B cell (primary cell): ENCODE data around the gene S1PR5. TPM values are rescaled to one million over a fixed set of nuclear protein-coding genes. Genes with fewer than 3 reads are reported as not detected.

ENCODE experiments used
- ATAC-seq: fragments of 200-7000 bp; cut with Tn5 transposase; one replicate; pipeline ENCODE4 v1.10.0; 2021; ENCODE audit warnings: low read depth, mild to moderate bottlenecking, moderate number of reproducible peaks, moderate library complexity
- CTCF ChIA-PET: fragments of 350-600 bp; sonication (Branson Sonifier 250); formaldehyde crosslinking; loops from one replicate; lab custom pipeline; 2021; ENCODE audit warnings: antibody characterized with exemption, inconsistent platforms; lab: Charles Lee
- POLR2A ChIA-PET: fragments of 350-600 bp; sonication (Branson Sonifier 250); formaldehyde crosslinking; loops from one replicate; lab custom pipeline; 2021; ENCODE audit warnings: antibody characterized with exemption; lab: Charles Lee
- DNase-seq: peaks from one replicate; pipeline ENCODE4 v3.0.0; 2013
- H2AFZ ChIP-seq: 2 replicates; pipeline ENCODE4 v1.6.1; 2012; ENCODE audit warnings: mild to moderate bottlenecking, low read depth, low read length; ENCODE audit not compliant: insufficient read depth, poor library complexity, severe bottlenecking
- H3K27ac ChIP-seq, 2 donors: 1 replicate in 1 of 2; 2 replicates in 1 of 2; pipeline ENCODE4 v1.5.1; 2012 to 2013; ENCODE audit warnings: low read length in 2 of 2, mild to moderate bottlenecking in 2 of 2, moderate library complexity in 1 of 2
- H3K27me3 ChIP-seq, 4 experiments: fragments of 200-600 bp in 1 of 4; sonication (generic) in 1 of 4; replicated peaks in 1 of 4; 1 replicate in 2 of 4; 2 replicates in 2 of 4; pipeline versions ENCODE4 v1.6.1 to v1.7.0; 2013 to 2016; ENCODE audit warnings: low read length in 3 of 4, mild to moderate bottlenecking in 2 of 4, mixed read lengths in 1 of 4, moderate library complexity in 1 of 4; ENCODE audit not compliant: insufficient read depth in 4 of 4, control insufficient read depth in 3 of 4; ENCODE audit errors: control extremely low read depth in 1 of 4
- H3K36me3 ChIP-seq, 2 experiments: replicated peaks in 1 of 2; 1 replicate in 1 of 2; 2 replicates in 1 of 2; pipeline versions ENCODE4 v1.6.1 to v1.7.1; 2013; ENCODE audit warnings: low read length in 1 of 2; ENCODE audit not compliant: insufficient read depth in 2 of 2, control insufficient read depth in 1 of 2; ENCODE audit errors: control extremely low read depth in 1 of 2, extremely low read depth in 1 of 2
- H3K4me1 ChIP-seq, 2 donors: fragments of 200-600 bp in 1 of 2; sonication (generic) in 1 of 2; 1 replicate in 1 of 2; 2 replicates in 1 of 2; pipeline versions ENCODE4 v1.5.1 to v1.6.1; 2013 to 2017; ENCODE audit warnings: low read length in 2 of 2; ENCODE audit not compliant: control insufficient read depth in 2 of 2, insufficient read depth in 2 of 2
- H3K4me2 ChIP-seq: replicated peaks from 2 replicates; pipeline ENCODE3; 2012; ENCODE audit warnings: mild to moderate bottlenecking, low read depth, low read length; ENCODE audit not compliant: poor library complexity, severe bottlenecking
- H3K4me3 ChIP-seq, 5 experiments: fragments of 200-600 bp in 1 of 5; sonication (generic) in 1 of 5; 1 replicate in 3 of 5; 2 replicates in 2 of 5; pipeline versions ENCODE4 v1.5.1 to v1.7.0; 2011 to 2016; ENCODE audit warnings: low read length in 4 of 5, mild to moderate bottlenecking in 4 of 5, low read depth in 2 of 5, control low read depth in 1 of 5, moderate library complexity in 1 of 5; ENCODE audit not compliant: insufficient read depth in 1 of 5; ENCODE audit errors: control extremely low read depth in 1 of 5, extremely low read depth in 1 of 5
- H3K79me2 ChIP-seq: fragments of 200-600 bp; sonication (generic); one replicate; pipeline ENCODE4 v1.6.0; 2016; ENCODE audit warnings: low read length; ENCODE audit not compliant: control insufficient read depth, insufficient read depth
- H3K9ac ChIP-seq: fragments of 200-600 bp; sonication (generic); 2 replicates; pipeline ENCODE4 v1.6.1; 2017; ENCODE audit warnings: mild to moderate bottlenecking, low read length, moderate library complexity
- H3K9me3 ChIP-seq, 3 donors: one replicate each; pipeline versions ENCODE4 v1.6.1 to v1.7.1; 2013; ENCODE audit warnings: low read length in 2 of 3; ENCODE audit not compliant: control insufficient read depth in 2 of 3, insufficient read depth in 1 of 3; ENCODE audit errors: control extremely low read depth in 1 of 3
- H4K20me1 ChIP-seq: 2 replicates; pipeline ENCODE4 v1.6.0; 2012; ENCODE audit warnings: mild to moderate bottlenecking, low read length; ENCODE audit not compliant: insufficient read depth, control insufficient read depth, poor library complexity, severe bottlenecking
- H3K27ac Mint-ChIP-seq: one replicate; pipeline ENCODE4 v1.8.0; 2021; ENCODE audit warnings: mixed read lengths
- H3K27me3 Mint-ChIP-seq: one replicate; pipeline ENCODE4 v1.8.0; 2021; ENCODE audit warnings: mixed read lengths
- H3K4me1 Mint-ChIP-seq: one replicate; pipeline ENCODE4 v1.8.0; 2021; ENCODE audit warnings: mixed read lengths
- H3K4me3 Mint-ChIP-seq: one replicate; pipeline ENCODE4 v1.8.0; 2021; ENCODE audit warnings: mixed read lengths
- H3K9me3 Mint-ChIP-seq: one replicate; pipeline ENCODE4 v1.8.0; 2022; ENCODE audit warnings: mixed read lengths; ENCODE audit not compliant: insufficient read depth
- CTCF ChIP-seq: fragments of 200-600 bp; IDR thresholded peaks from one replicate; pipeline ENCODE4 v1.8.0; 2022; ENCODE audit warnings: antibody characterized with exemption, mild to moderate bottlenecking
- EZH2 ChIP-seq: IDR thresholded peaks from 2 replicates; pipeline ENCODE4 v1.6.1; 2012; ENCODE audit warnings: borderline replicate concordance, low read depth, mild to moderate bottlenecking, moderate library complexity, low read length; ENCODE audit not compliant: insufficient read depth, poor library complexity, severe bottlenecking
- WGBS: methylation state at CpG from one replicate; pipeline ENCODE4 v1.1.5; 2013; ENCODE audit warnings: missing lambda C conversion rate; ENCODE audit not compliant: insufficient coverage; 5-methylcytosine and 5-hydroxymethylcytosine counted together
- intact Hi-C: fragments of 100-400 bp; cut with micrococcal nuclease; formaldehyde crosslinking; loops from one replicate; pipeline ENCODE4 v1.10.0; 2022
- polyA plus RNA-seq: library from polyadenylated mRNA; depleted of rRNA; stranded (reverse); fragments of >200 nt; gene quantifications from 2 replicates; pipeline ENCODE4 v1.2.3, GENCODE V29; 2012
- total RNA-seq, 2 donors: library from RNA; stranded (reverse); fragments of 120-200 nt in 1 of 2; gene quantifications; 1 replicate in 1 of 2; 2 replicates in 1 of 2; pipeline versions ENCODE4 v1.2.3 to v1.2.4, GENCODE V29; 2013 to 2022

Gene S1PR5
- total and polyA plus RNA-seq, 2 donors (not counting 1 experiment from before 2014, with no cell fraction given), result 0.27 to 0.67 TPM

- TF ChIP-seq EZH2, result no peak
- TF ChIP-seq CTCF, result no peak
- Mint-ChIP-seq H3K4me3 (no peak overlapping the region), H3K9me3 (no peaks in the 10 kb centered on the region), H3K27ac (no peak overlapping the region), H3K27me3 (no peaks in the 10 kb centered on the region), H3K4me1 (peaks cover 25% of the 10 kb centered on the region)
- Histone ChIP-seq H3K9ac (no peak overlapping the region), H3K4me2 (no peak overlapping the region), H4K20me1 (peaks cover 21% of the 10 kb centered on the region), H3K9me3 (peaks cover 0 to 5% (median 0%) of the 10 kb centered on the region in 3 donors), H3K4me3 (no peak overlapping the region), H3K36me3 (peaks cover 5 to 49% of the 10 kb centered on the region in 2 experiments), H3K79me2 (peaks cover 48% of the 10 kb centered on the region), H2AFZ (no peak overlapping the region), H3K27ac (no peak overlapping the region), H3K4me1 (peaks cover 24 to 32% of the 10 kb centered on the region in 2 donors), H3K27me3 (no peaks in the 10 kb centered on the region)
- intact Hi-C loops, result no loop called here
- DNase-seq, result no peak
- POLR2A ChIA-PET, result interaction anchor here (0.6 kb wide), 1 partner anchor 63 kb away, joined by 3 read pairs; no protein-coding TSS in a partner anchor
- CTCF ChIA-PET, result interaction anchor here (1.2 kb wide), 1 partner anchor 24 kb away, joined by 3 read pairs; no protein-coding TSS in a partner anchor
- WGBS, result 96% methylated on average over 15 of the region's 18 CpGs
- no peak for ATAC-seq
Observed at GRCh38 chr19:10548746-10549276, 31.6 kb upstream of the S1PR5 start.

DNA sequence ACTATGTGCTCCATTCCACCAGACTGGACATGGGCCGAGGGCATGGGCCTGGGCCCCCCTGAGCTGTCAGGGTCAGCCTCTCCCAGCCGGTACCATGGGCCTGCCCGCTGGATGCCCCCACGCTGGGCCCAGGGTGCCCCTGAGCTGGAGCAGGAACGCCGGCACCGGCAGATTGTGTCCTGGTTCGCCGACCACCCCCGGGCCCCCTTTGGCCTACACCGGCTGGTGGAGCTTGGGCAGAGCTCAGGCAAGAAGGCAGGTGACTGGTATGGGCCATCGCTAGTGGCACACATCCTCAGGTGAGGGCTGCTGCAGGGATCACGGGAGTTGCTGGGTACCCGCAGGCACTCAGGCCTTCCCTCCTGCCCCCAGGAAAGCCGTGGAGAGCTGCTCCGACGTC, 29.6 kb upstream of the S1PR5 start:
- no peak for DNase-seq
- Mint-ChIP-seq H3K4me3 (no peak overlapping the region), H3K27me3 (no peaks in the 10 kb centered on the region), H3K9me3 (no peaks in the 10 kb centered on the region), H3K4me1 (peaks cover 14% of the 10 kb centered on the region), H3K27ac (no peak overlapping the region)
- Histone ChIP-seq H3K27ac (no peak overlapping the region), H3K4me3 (no peak overlapping the region), H3K9me3 (no peaks in the 10 kb centered on the region), H3K27me3 (no peaks in the 10 kb centered on the region), H3K36me3 (peaks cover 0 to 29% of the 10 kb centered on the region in 2 experiments), H2AFZ (no peak overlapping the region), H3K9ac (no peak overlapping the region), H3K4me2 (no peak overlapping the region), H4K20me1 (peaks cover 12% of the 10 kb centered on the region), H3K79me2 (peaks cover 45% of the 10 kb centered on the region), H3K4me1 (peaks cover 12 to 19% of the 10 kb centered on the region in 2 donors)
- TF ChIP-seq EZH2, result no peak
- no peak for TF ChIP-seq CTCF
- 98% methylated on average over 17 of the region's 17 CpGs for WGBS
- intact Hi-C loops, result no loop called here
- POLR2A ChIA-PET, result no interaction called here
- CTCF ChIA-PET, result interaction anchor here (0.6 kb wide), 1 partner anchor 228 kb away, joined by 4 read pairs; no protein-coding TSS in a partner anchor
- ATAC-seq, result no peak
